GM23338 (cell line): ENCODE data around the gene DLG5. TPM values are rescaled to one million over a fixed set of nuclear protein-coding genes. Genes with fewer than 3 reads are reported as not detected.

Experiments
- ATAC-seq: fragments of 200-7000 bp; cut with Tn5 transposase; 3 replicates; pipeline ENCODE4 v1.9.1; 2020
- DNase-seq: peaks from one replicate; pipeline ENCODE4 v3.0.0-alpha.2; 2015; ENCODE audit warnings: low spot score
- H2AFZ ChIP-seq: fragments of 200-600 bp; sonication (generic); 2 replicates; pipeline ENCODE4 v1.8.0; 2016; ENCODE audit warnings: antibody characterized with exemption, mild to moderate bottlenecking, moderate library complexity
- H3F3A ChIP-seq: fragments of 200-600 bp; sonication (generic); replicated peaks from 2 replicates; pipeline ENCODE4 v1.8.0; 2017; ENCODE audit warnings: antibody characterized with exemption, mixed run types, low read depth
- H3K27ac ChIP-seq: fragments of 200-600 bp; sonication (generic); 2 replicates; pipeline ENCODE4 v1.6.1; 2016; ENCODE audit warnings: low read depth
- H3K27me3 ChIP-seq: fragments of 200-600 bp; sonication (generic); 2 replicates; pipeline ENCODE4 v1.8.0; 2016; ENCODE audit warnings: mild to moderate bottlenecking, mixed run types, moderate library complexity; ENCODE audit not compliant: insufficient read depth
- H3K36me3 ChIP-seq: fragments of 200-600 bp; sonication (generic); 2 replicates; pipeline ENCODE4 v1.8.0; 2016; ENCODE audit warnings: mild to moderate bottlenecking; ENCODE audit not compliant: insufficient read depth
- H3K4me1 ChIP-seq: fragments of 200-600 bp; sonication (generic); 2 replicates; pipeline ENCODE4 v1.8.0; 2016; ENCODE audit warnings: mild to moderate bottlenecking, moderate library complexity; ENCODE audit not compliant: insufficient read depth
- H3K4me2 ChIP-seq: fragments of 200-600 bp; sonication (generic); 2 replicates; pipeline ENCODE4 v1.7.1; 2017; ENCODE audit warnings: mixed run types
- H3K4me3 ChIP-seq: fragments of 200-600 bp; sonication (generic); 2 replicates; pipeline ENCODE4 v1.6.1; 2016; ENCODE audit warnings: mixed run types
- H3K79me2 ChIP-seq: fragments of 200-600 bp; sonication (generic); replicated peaks from 2 replicates; pipeline ENCODE4 v1.8.0; 2017; ENCODE audit warnings: mild to moderate bottlenecking; ENCODE audit not compliant: insufficient read depth
- H3K9me2 ChIP-seq: fragments of 200-600 bp; sonication (generic); 2 replicates; pipeline ENCODE4 v1.8.0; 2017; ENCODE audit not compliant: insufficient read depth
- H4K20me1 ChIP-seq: fragments of 200-600 bp; sonication (generic); replicated peaks from 2 replicates; pipeline ENCODE4 v1.8.0; 2017; ENCODE audit warnings: mild to moderate bottlenecking; ENCODE audit not compliant: insufficient read depth
- H3K27ac Mint-ChIP-seq: 2 replicates; pipeline ENCODE4 v1.8.0; 2020; ENCODE audit warnings: inconsistent platforms, mild to moderate bottlenecking, moderate library complexity, mixed read lengths
- H3K27me3 Mint-ChIP-seq: 3 replicates; pipeline ENCODE4 v1.8.0; 2022; ENCODE audit warnings: low read depth, mild to moderate bottlenecking, moderate library complexity, mixed read lengths, inconsistent platforms; ENCODE audit not compliant: insufficient read depth, poor library complexity
- H3K36me3 Mint-ChIP-seq: 3 replicates; pipeline ENCODE4 v1.8.0; 2021; ENCODE audit warnings: low read depth, mild to moderate bottlenecking, inconsistent platforms, moderate library complexity, mixed read lengths
- H3K4me1 Mint-ChIP-seq: 3 replicates; pipeline ENCODE4 v1.8.0; 2020; ENCODE audit warnings: mild to moderate bottlenecking, inconsistent platforms, mixed read lengths
- H3K4me3 Mint-ChIP-seq: 3 replicates; pipeline ENCODE4 v1.8.0; 2021; ENCODE audit warnings: moderate library complexity, mild to moderate bottlenecking, inconsistent platforms, mixed read lengths
- H3K9me3 Mint-ChIP-seq: 3 replicates; pipeline ENCODE4 v1.8.0; 2020; ENCODE audit warnings: moderate library complexity, mild to moderate bottlenecking, inconsistent platforms, mixed read lengths
- CREB1 ChIP-seq: fragments of 250-450 bp; sonication (Bioruptor Pico); IDR thresholded peaks from 2 replicates; pipeline ENCODE4 v1.5.0; 2020; ENCODE audit warnings: low read depth, mild to moderate bottlenecking, moderate library complexity
- CTCF ChIP-seq, 2 experiments: fragments of 200-600 bp in 1 of 2; sonication (generic) in 1 of 2; conservative IDR thresholded peaks; 2 replicates each; pipeline versions ENCODE4 v1.5.1 to v1.6.1; 2016 to 2017; ENCODE audit warnings: antibody characterized with exemption in 2 of 2, low read depth in 2 of 2, mild to moderate bottlenecking in 2 of 2, moderate library complexity in 1 of 2
- ETS1 ChIP-seq: IDR thresholded peaks from 2 replicates; pipeline ENCODE4 v1.6.1; 2016; ENCODE audit warnings: antibody characterized with exemption
- EZH2 ChIP-seq: fragments of 200-600 bp; sonication (generic); IDR thresholded peaks from one replicate; pipeline ENCODE4 v1.8.0; 2017; ENCODE audit warnings: antibody characterized with exemption, mild to moderate bottlenecking, low read depth; ENCODE audit not compliant: unreplicated experiment
- EZH2phosphoT487 ChIP-seq: fragments of 200-600 bp; sonication (generic); IDR thresholded peaks from one replicate; pipeline ENCODE4 v1.8.1; 2018; ENCODE audit warnings: antibody characterized with exemption; ENCODE audit not compliant: unreplicated experiment
- JUNB ChIP-seq: IDR thresholded peaks from one replicate; pipeline ENCODE4 v1.6.1; 2016; ENCODE audit warnings: antibody characterized with exemption; ENCODE audit not compliant: unreplicated experiment
- NANOG ChIP-seq: IDR thresholded peaks from 2 replicates; pipeline ENCODE4 v1.6.1; 2016; ENCODE audit warnings: antibody characterized with exemption, borderline replicate concordance
- POLR2AphosphoS5 ChIP-seq: IDR thresholded peaks from 2 replicates; pipeline ENCODE4 v1.6.1; 2016; ENCODE audit warnings: antibody characterized with exemption, low read depth
- REST ChIP-seq: IDR thresholded peaks from one replicate; pipeline ENCODE4 v1.6.1; 2018; ENCODE audit warnings: antibody characterized with exemption; ENCODE audit not compliant: unreplicated experiment
- STAT1 ChIP-seq: IDR thresholded peaks from one replicate; pipeline ENCODE4 v1.6.1; 2016; ENCODE audit warnings: antibody characterized with exemption; ENCODE audit not compliant: unreplicated experiment
- ZNF114 ChIP-seq: fragments of 250-450 bp; sonication (Bioruptor Pico); IDR thresholded peaks from 2 replicates; pipeline ENCODE4 v1.5.0; 2020; ENCODE audit warnings: mild to moderate bottlenecking, moderate library complexity
- ZNF331 ChIP-seq: fragments of 250-450 bp; sonication (Bioruptor Pico); IDR thresholded peaks from 2 replicates; pipeline ENCODE4 v1.5.0; 2020; ENCODE audit warnings: low read depth, mild to moderate bottlenecking, moderate library complexity
- ZNF462 ChIP-seq: fragments of 250-450 bp; sonication (Bioruptor Pico); IDR thresholded peaks from 2 replicates; pipeline ENCODE4 v1.5.0; 2020; ENCODE audit warnings: mild to moderate bottlenecking, moderate library complexity
- polyA plus RNA-seq: library from polyadenylated mRNA; unstranded; fragments of >200 nt; fragmentation: Nextera tagmentation; extraction: Ambion mirVana; gene quantifications from 2 replicates; pipeline ENCODE4 v1.2.1, GENCODE V29; 2016
- total RNA-seq: library from RNA; depleted of rRNA; stranded (reverse); fragments of >200 nt; shearing (Covaris generic); gene quantifications from 2 replicates; pipeline ENCODE4 v1.2.3, GENCODE V29; 2014

DLG5 gene
- total and polyA plus RNA-seq, 2 experiments from 2014 or later = 7.4 to 66.6 TPM

GRCh38 chr10:77872947-77873535, 53.5 kb downstream of the DLG5 start:
- Histone ChIP-seq H3K4me3 (no peak overlapping the region), H3K36me3 (no peaks in the 10 kb centered on the region), H4K20me1 (no peaks in the 10 kb centered on the region; the same call in 1 of the 2 replicates), H3K9me2 (no peaks in the 10 kb centered on the region), H3F3A (peaks cover 8% of the 10 kb centered on the region), H3K4me2 (no peak overlapping the region), H3K4me1 (peaks cover 25% of the 10 kb centered on the region), H3K79me2 (peaks cover 35% of the 10 kb centered on the region), H3K27me3 (no peaks in the 10 kb centered on the region), H2AFZ (no peak overlapping the region), H3K27ac (no peak overlapping the region)
- DNase-seq (no peak), ATAC-seq (no peak)
- H3K36me3 Mint-ChIP-seq = peaks cover 12% of the 10 kb centered on the region
- H3K27ac Mint-ChIP-seq = no peak overlapping the region
- TF ChIP-seq ZNF462 (no peak), ZNF331 (CRISPR knock-in tag) (no peak), EZH2 (no peak), STAT1 (no peak), POLR2AphosphoS5 (no peak), ZNF114 (no peak), REST (no peak), EZH2phosphoT487 (no peak), ETS1 (no peak), CREB1 (no peak), NANOG (no peak), JUNB (no peak), CTCF (conservative IDR thresholded peaks at IDR 0.05; ENCODE audit: low read depth in 2 of 2) (no peak)
- no peaks in the 10 kb centered on the region for H3K9me3 Mint-ChIP-seq
- H3K27me3 Mint-ChIP-seq = peaks cover 19% of the 10 kb centered on the region
- peaks cover 70% of the 10 kb centered on the region for H3K4me1 Mint-ChIP-seq
- no peak overlapping the region for H3K4me3 Mint-ChIP-seq
